ENCODE results near the gene LEAP2. TPM values are rescaled to one million over a fixed set of nuclear protein-coding genes. Genes with fewer than 3 reads are reported as not detected.

The LEAP2 gene
- total RNA-seq, 1 experiment from 2014 or later = 3.2 TPM

- Mint-ChIP-seq H3K36me3 (ENCODE audit: insufficient read depth, unreplicated experiment) (peaks cover 30% of the 10 kb centered on the region), H3K27ac (ENCODE audit: low read depth, unreplicated experiment) (no peak overlapping the region), H3K9me3 (ENCODE audit: unreplicated experiment) (no peaks in the 10 kb centered on the region), H3K27me3 (ENCODE audit: insufficient read depth, unreplicated experiment) (no peaks in the 10 kb centered on the region), H3K4me3 (ENCODE audit: unreplicated experiment) (no peak overlapping the region), H3K4me1 (ENCODE audit: insufficient read depth, unreplicated experiment) (peaks cover 14% of the 10 kb centered on the region)
- TF ChIP-seq, protein P1, sequence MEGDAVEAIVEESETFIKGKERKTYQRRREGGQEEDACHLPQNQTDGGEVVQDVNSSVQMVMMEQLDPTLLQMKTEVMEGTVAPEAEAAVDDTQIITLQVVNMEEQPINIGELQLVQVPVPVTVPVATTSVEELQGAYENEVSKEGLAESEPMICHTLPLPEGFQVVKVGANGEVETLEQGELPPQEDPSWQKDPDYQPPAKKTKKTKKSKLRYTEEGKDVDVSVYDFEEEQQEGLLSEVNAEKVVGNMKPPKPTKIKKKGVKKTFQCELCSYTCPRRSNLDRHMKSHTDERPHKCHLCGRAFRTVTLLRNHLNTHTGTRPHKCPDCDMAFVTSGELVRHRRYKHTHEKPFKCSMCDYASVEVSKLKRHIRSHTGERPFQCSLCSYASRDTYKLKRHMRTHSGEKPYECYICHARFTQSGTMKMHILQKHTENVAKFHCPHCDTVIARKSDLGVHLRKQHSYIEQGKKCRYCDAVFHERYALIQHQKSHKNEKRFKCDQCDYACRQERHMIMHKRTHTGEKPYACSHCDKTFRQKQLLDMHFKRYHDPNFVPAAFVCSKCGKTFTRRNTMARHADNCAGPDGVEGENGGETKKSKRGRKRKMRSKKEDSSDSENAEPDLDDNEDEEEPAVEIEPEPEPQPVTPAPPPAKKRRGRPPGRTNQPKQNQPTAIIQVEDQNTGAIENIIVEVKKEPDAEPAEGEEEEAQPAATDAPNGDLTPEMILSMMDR (IDR thresholded peaks at IDR 0.05; ENCODE audit: unreplicated experiment) = no peak
- intact Hi-C loops (cut with micrococcal nuclease) = no loop called here
- ChIA-PET CTCF (interaction anchor here (0.6 to 10.4 kb wide), 7 partner anchors 8 to 299 kb away, joined by 3 to 211 read pairs (median 4); partner anchors contain the start of genes GDF9 and UQCRQ), POLR2A (interaction anchor here (0.6 to 1.3 kb wide), 3 partner anchors 58 to 631 kb away, joined by 3 read pairs; no protein-coding TSS in a partner anchor)
- BruUV-seq (replicated peaks) = no TSS peak
- no peak for DNase-seq (ENCODE audit: unreplicated experiment)
Measured at GRCh38 chr5:132825834-132826391, 47.6 kb upstream of the LEAP2 start.

- BruUV-seq (replicated peaks) = no TSS peak
- TF ChIP-seq, protein P1 (IDR thresholded peaks at IDR 0.05; ENCODE audit: unreplicated experiment) = no peak
- H3K9me3 Mint-ChIP-seq (ENCODE audit: unreplicated experiment) = no peaks in the 10 kb centered on the region
- peaks cover 20% of the 10 kb centered on the region for H3K4me1 Mint-ChIP-seq (ENCODE audit: insufficient read depth, unreplicated experiment)
- no peak for DNase-seq (ENCODE audit: unreplicated experiment)
- no peaks in the 10 kb centered on the region for H3K27me3 Mint-ChIP-seq (ENCODE audit: insufficient read depth, unreplicated experiment)
- H3K4me3 Mint-ChIP-seq (ENCODE audit: unreplicated experiment) = no peak overlapping the region
- no peak overlapping the region for H3K27ac Mint-ChIP-seq (ENCODE audit: low read depth, unreplicated experiment)
- peaks cover 34% of the 10 kb centered on the region for H3K36me3 Mint-ChIP-seq (ENCODE audit: insufficient read depth, unreplicated experiment)
- intact Hi-C loops (cut with micrococcal nuclease) = no loop called here
- ChIA-PET POLR2A (interaction anchor here (0.6 to 10.9 kb wide), 5 partner anchors 8 to 630 kb away, joined by 3 to 176 read pairs (median 3); partner anchors contain the start of genes GDF9, LEAP2 and UQCRQ), CTCF (interaction anchor here (0.6 to 10.4 kb wide), 8 partner anchors 9 to 300 kb away, joined by 3 to 211 read pairs (median 10); partner anchors contain the start of genes GDF9 and UQCRQ)
Measured at GRCh38 chr5:132826424-132827082, 46.9 kb upstream of the LEAP2 start.

DNA sequence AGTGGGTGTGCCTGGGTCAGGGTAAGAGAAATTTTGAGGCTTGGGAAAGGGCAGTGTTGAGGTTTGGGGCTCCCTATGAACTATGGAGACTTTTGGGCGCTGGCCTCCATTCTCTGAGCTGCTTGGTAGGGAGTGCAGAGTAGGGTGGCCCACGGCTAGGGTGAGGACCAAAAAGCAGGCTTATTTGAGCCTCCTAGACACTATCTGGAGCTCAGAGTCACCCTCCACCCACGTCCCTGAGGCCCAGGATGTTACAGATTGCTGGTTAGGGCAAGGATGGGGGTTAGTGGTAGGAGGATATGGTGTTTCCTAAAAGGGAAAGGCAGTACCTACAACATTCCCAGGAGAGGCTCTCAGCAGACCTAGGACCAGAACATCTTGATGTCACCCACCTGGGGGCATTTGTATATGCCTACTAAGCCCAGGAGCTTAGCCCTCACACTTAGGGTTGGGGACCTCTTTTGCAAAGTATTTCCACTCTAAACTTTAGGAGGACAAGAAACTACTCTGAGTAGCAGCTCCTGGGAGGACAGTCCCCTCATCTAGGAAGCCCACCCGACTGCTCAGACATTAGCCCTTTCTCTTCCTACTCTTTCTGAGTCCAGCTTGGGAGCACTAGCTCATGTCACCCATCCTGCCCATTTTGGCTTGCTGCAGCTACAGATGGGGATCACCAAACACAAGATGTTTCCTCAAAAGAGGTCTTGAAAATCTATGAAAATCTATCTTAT lies 45.4 kb upstream of the LEAP2 start:
- DNase-seq (ENCODE audit: unreplicated experiment) = no peak
- intact Hi-C loops (cut with micrococcal nuclease) = no loop called here
- peaks cover 34% of the 10 kb centered on the region for H3K36me3 Mint-ChIP-seq (ENCODE audit: insufficient read depth, unreplicated experiment)
- BruUV-seq (replicated peaks) = TSS peak; percentile 26
- no peak overlapping the region for H3K27ac Mint-ChIP-seq (ENCODE audit: low read depth, unreplicated experiment)
- no peaks in the 10 kb centered on the region for H3K27me3 Mint-ChIP-seq (ENCODE audit: insufficient read depth, unreplicated experiment)
- no peaks in the 10 kb centered on the region for H3K9me3 Mint-ChIP-seq (ENCODE audit: unreplicated experiment)
- TF ChIP-seq, protein P1 (IDR thresholded peaks at IDR 0.05; ENCODE audit: unreplicated experiment) = no peak
- POLR2A ChIA-PET = interaction anchor here (0.6 to 10.9 kb wide), 7 partner anchors 9 to 1538 kb away, joined by 3 to 176 read pairs (median 6); partner anchors contain the start of genes GDF9, HSPA4, KIF3A and LEAP2
- CTCF ChIA-PET = interaction anchor here (0.6 to 10.4 kb wide), 15 partner anchors 9 to 301 kb away, joined by 3 to 211 read pairs (median 12); partner anchors contain the start of genes GDF9, LEAP2 and UQCRQ
- peak overlapping the region; percentile 90 for H3K4me3 Mint-ChIP-seq (ENCODE audit: unreplicated experiment)
- H3K4me1 Mint-ChIP-seq (ENCODE audit: insufficient read depth, unreplicated experiment) = peaks cover 21% of the 10 kb centered on the region

Data from MCF 10A (cell line).